GM23248 (cell line): ENCODE results near the gene IL6R.

Source experiments
- EZH2 ChIP-seq: fragments of 200-600 bp; sonication (generic); IDR thresholded peaks from 2 replicates; pipeline ENCODE4 v1.6.1; 2018; ENCODE audit warnings: antibody characterized with exemption, mild to moderate bottlenecking; ENCODE audit not compliant: insufficient read depth, poor library complexity, severe bottlenecking
- EZH2phosphoT487 ChIP-seq: fragments of 200-600 bp; sonication (generic); IDR thresholded peaks from 2 replicates; pipeline ENCODE4 v1.6.1; 2018; ENCODE audit warnings: antibody characterized with exemption, moderate library complexity, mild to moderate bottlenecking, low read depth; ENCODE audit not compliant: insufficient read depth

GRCh38 chr1:154436433-154436832 lies 31.3 kb downstream of the IL6R start:
- TF ChIP-seq EZH2 (no peak), EZH2phosphoT487 (no peak)
